HepG2 (cell line): ENCODE data around the gene ZBED1. TPM values are rescaled to one million over a fixed set of nuclear protein-coding genes. Genes with fewer than 3 reads are reported as not detected.

Source experiments
- ATAC-seq: fragments of 200-7000 bp; cut with Tn5 transposase; 3 replicates; pipeline ENCODE4 v1.9.1; 2020; ENCODE audit warnings: mild to moderate bottlenecking, moderate library complexity
- BruUV-seq: library from RNA; stranded (reverse); fragments of 400-500 nt; replicated peaks from 2 replicates; lab custom pipeline; 2021; lab: Mats Ljungman, UMichigan
- CTCF ChIA-PET: fragments of 300-600 bp; formaldehyde crosslinking; extraction: SDS; loops from one replicate; lab custom pipeline; 2021; ENCODE audit warnings: low total read pairs, inconsistent platforms, low intra/inter-chr PET ratio; lab: Yijun Ruan, JAX
- POLR2A ChIA-PET: fragments of 350-600 bp; sonication (Branson Sonifier 250); formaldehyde crosslinking; loops from one replicate; lab custom pipeline; 2020; ENCODE audit warnings: antibody characterized with exemption, inconsistent platforms; lab: Yijun Ruan, JAX
- DNase-seq: peaks from one replicate; pipeline ENCODE4 v3.0.0-alpha.2; 2015; ENCODE audit warnings: low spot score
- FAIRE-seq: peaks from 3 replicates; lab custom pipeline; 2011; peaks lifted over from hg19 to GRCh38; lab: Jason Lieb, UNC
- H2AFZ ChIP-seq: one replicate; pipeline ENCODE4 v1.6.1; 2011; ENCODE audit warnings: low read length, inconsistent platforms
- H3K27ac ChIP-seq: fragments of 300-600 bp; 3 replicates; pipeline ENCODE4 v1.8.0; 2011; ENCODE audit warnings: mixed run types, mild to moderate bottlenecking, mixed read lengths, low read length, inconsistent platforms; ENCODE audit not compliant: insufficient read depth; ENCODE audit errors: extremely low read length
- H3K27me3 ChIP-seq, 2 experiments: fragments of 200-600 bp in 1 of 2; 2 replicates in 1 of 2; 3 replicates in 1 of 2; pipeline versions ENCODE4 v1.6.0 to v1.8.0; 2011; ENCODE audit warnings: low read length in 2 of 2, mild to moderate bottlenecking in 2 of 2, moderate library complexity in 2 of 2, inconsistent platforms in 1 of 2; ENCODE audit not compliant: insufficient read depth in 2 of 2, control insufficient read depth in 1 of 2
- H3K36me3 ChIP-seq, 2 experiments: fragments of 200-600 bp in 1 of 2; replicated peaks in 1 of 2; 2 replicates in 1 of 2; 3 replicates in 1 of 2; pipeline versions ENCODE4 v1.5.1 to v1.8.0; 2011; ENCODE audit warnings: low read length in 2 of 2, inconsistent platforms in 1 of 2; ENCODE audit not compliant: insufficient read depth in 2 of 2, control insufficient read depth in 1 of 2
- H3K4me1 ChIP-seq: 2 replicates; pipeline ENCODE4 v1.5.1; 2012; ENCODE audit warnings: low read length, inconsistent platforms; ENCODE audit not compliant: insufficient read depth
- H3K4me2 ChIP-seq: 2 replicates; pipeline ENCODE4 v1.6.0; 2011; ENCODE audit warnings: low read depth, low read length, inconsistent platforms
- H3K4me3 ChIP-seq, 3 experiments: fragments of 200-600 bp in 1 of 3; sonication (generic), shearing (Covaris generic) in 1 of 3; replicated peaks in 1 of 3; 2 replicates each; pipeline ENCODE4 v1.5.1; 2011 to 2016; ENCODE audit warnings: low read length in 3 of 3, inconsistent platforms in 2 of 3, low read depth in 2 of 3, mild to moderate bottlenecking in 2 of 3, control low read depth in 1 of 3, mixed read lengths in 1 of 3; ENCODE audit not compliant: insufficient read depth in 1 of 3
- H3K79me2 ChIP-seq: one replicate; pipeline ENCODE4 v1.6.1; 2011; ENCODE audit warnings: low read length, inconsistent platforms; ENCODE audit not compliant: insufficient read depth
- H3K9ac ChIP-seq: 2 replicates; pipeline ENCODE4 v1.6.0; 2011; ENCODE audit warnings: mild to moderate bottlenecking, low read depth, low read length, inconsistent platforms; ENCODE audit not compliant: insufficient read depth
- H3K9me3 ChIP-seq: 2 replicates; pipeline ENCODE4 v1.5.1; 2012; ENCODE audit warnings: mild to moderate bottlenecking, low read length
- H4K20me1 ChIP-seq: 2 replicates; pipeline ENCODE4 v1.6.0; 2011; ENCODE audit warnings: inconsistent platforms, mild to moderate bottlenecking, low read length, moderate library complexity; ENCODE audit not compliant: insufficient read depth
- CREM ChIP-seq, 2 experiments: sonication (generic) in 1 of 2; formaldehyde crosslinking in 1 of 2; IDR thresholded peaks; 2 replicates each; pipeline versions ENCODE4 v1.4.0 to v1.6.1; 2016 to 2020; ENCODE audit warnings: antibody characterized with exemption in 1 of 2, mild to moderate bottlenecking in 1 of 2, missing genetic modification reagents in 1 of 2
- EP300 ChIP-seq, 3 experiments: sonication (generic) in 1 of 3; formaldehyde crosslinking in 1 of 3; IDR thresholded peaks; 2 replicates each; pipeline versions ENCODE4 v1.5.1 to v1.6.1; 2011 to 2020; ENCODE audit warnings: low read depth in 2 of 3, low read length in 2 of 3, borderline replicate concordance in 1 of 3, improper control_type of control experiment in 1 of 3, mild to moderate bottlenecking in 1 of 3, missing genetic modification reagents in 1 of 3, moderate library complexity in 1 of 3
- FOXO1 ChIP-seq: sonication (generic); formaldehyde crosslinking; IDR thresholded peaks from 2 replicates; pipeline ENCODE4 v1.4.0; 2020; ENCODE audit warnings: missing genetic modification reagents
- HMG20B ChIP-seq: conservative IDR thresholded peaks from 2 replicates; pipeline ENCODE4 v1.6.1; 2016; ENCODE audit warnings: missing genetic modification reagents, missing compliant biosample characterization
- PAWR ChIP-seq: sonication (generic); formaldehyde crosslinking; IDR thresholded peaks from 2 replicates; pipeline ENCODE4 v1.4.0; 2020; ENCODE audit warnings: missing genetic modification reagents, mild to moderate bottlenecking, borderline replicate concordance
- THRA ChIP-seq: sonication (generic); formaldehyde crosslinking; IDR thresholded peaks from 2 replicates; pipeline ENCODE4 v1.4.0; 2020; ENCODE audit warnings: missing genetic modification reagents, borderline replicate concordance
- ZNF546 ChIP-seq: sonication (generic); formaldehyde crosslinking; conservative IDR thresholded peaks from 2 replicates; pipeline ENCODE4 v1.8.1; 2023; ENCODE audit warnings: mild to moderate bottlenecking, missing genetic modification reagents
- ZNF709 ChIP-seq: sonication (generic); formaldehyde crosslinking; IDR thresholded peaks from 2 replicates; pipeline ENCODE4 v1.5.0; 2020; ENCODE audit warnings: mild to moderate bottlenecking, missing genetic modification reagents
- WGBS: methylation state at CpG from one replicate; pipeline ENCODE4 v1.1.6; 2017; ENCODE audit warnings: low lambda C conversion rate; 5-methylcytosine and 5-hydroxymethylcytosine counted together
- in situ Hi-C: cut with HindIII; loops from 2 replicates; pipeline ENCODE4 v1.10.0; 2017; ENCODE audit warnings: low pct_unique_long_range_greater_than_20kb; ENCODE audit not compliant: extremely low pct_ligation_motif_present
- intact Hi-C: fragments of 100-400 bp; cut with micrococcal nuclease; formaldehyde crosslinking; loops from one replicate; pipeline ENCODE4 v1.10.0; 2022; ENCODE audit not compliant: unreplicated experiment
- polyA plus RNA-seq, 8 experiments: library from polyadenylated mRNA; depleted of rRNA in 3 of 8; stranded (reverse) in 7 of 8; unstranded in 1 of 8; fragments of >200 nt; fragmentation: Illumina TruSeq in 4 of 8; extraction: Trizol in 4 of 8; gene quantifications; 2 replicates each; pipeline versions ENCODE4 v1.2.1 to v1.2.3, GENCODE V29; 2011 to 2016; ENCODE audit warnings: low read depth in 4 of 8, missing spikeins in 1 of 8, mixed read lengths in 1 of 8; ENCODE audit not compliant: insufficient read depth in 1 of 8
- total RNA-seq, 5 experiments: library from RNA; depleted of rRNA; stranded (reverse); fragments of >200 nt; fragmentation: Illumina TruSeq; extraction: Trizol; gene quantifications; 2 replicates each; pipeline ENCODE4 v1.2.3, GENCODE V29; 2016; ENCODE audit warnings: low read depth in 1 of 5
- TF ChIP-seq, protein P1 (sequence below): sonication (generic); formaldehyde crosslinking; IDR thresholded peaks from 2 replicates; pipeline ENCODE4 v1.8.0; 2022; ENCODE audit warnings: mild to moderate bottlenecking, missing genetic modification reagents; ENCODE audit not compliant: insufficient replicate concordance

ZBED1 gene
- total and polyA plus RNA-seq, 2 of the 13 experiments (the other 11 are each of a cell fraction or from before 2014, with no cell fraction given) = 20.0 to 29.8 TPM

DNA sequence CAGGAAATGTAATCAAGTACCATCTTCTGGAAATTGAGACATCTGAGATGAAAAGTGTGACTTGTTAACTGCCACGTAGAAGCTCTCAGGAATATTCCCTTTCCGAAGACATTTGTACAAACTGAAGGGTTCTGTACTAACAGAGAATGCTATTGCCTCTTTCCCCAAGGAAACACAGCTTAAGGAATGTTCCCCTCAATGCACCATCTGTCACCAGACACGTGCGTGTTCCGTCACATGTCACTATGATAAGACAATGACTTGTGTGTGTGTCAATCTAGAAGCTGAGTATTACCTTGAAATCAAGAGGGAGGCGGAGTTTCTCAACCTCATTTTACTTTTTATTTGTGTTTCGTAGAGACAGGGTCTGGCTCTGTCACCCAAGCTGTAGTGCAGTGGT lies 58.1 kb downstream of the ZBED1 start:
- ChIA-PET POLR2A (no interaction called here), CTCF (no interaction called here)
- H3K27me3 ChIP-seq = no peaks in the 10 kb centered on the region; a peak in 1 of 5 replicates
- H3K79me2 ChIP-seq = peaks cover 11% of the 10 kb centered on the region
- WGBS = 93% methylated on average over 7 of the region's 7 CpGs
- peaks cover 0 to 10% of the 10 kb centered on the region in 2 experiments; a peak in 1 of 5 replicates for H3K36me3 ChIP-seq
- peaks cover 4% of the 10 kb centered on the region; the same call in 1 of the 2 replicates for H3K9me3 ChIP-seq
- no peak overlapping the region for H2AFZ ChIP-seq
- H3K4me2 ChIP-seq = no peak overlapping the region
- DNase-seq = no peak
- no peak overlapping the region for H3K27ac ChIP-seq
- TF ChIP-seq THRA (CRISPR knock-in tag) (no peak), HMG20B (no peak), PAWR (CRISPR knock-in tag) (no peak), EP300 (IDR thresholded peaks at IDR 0.05; ENCODE audit: low read depth in 2 of 2, low read length in 2 of 2) (no peak), EP300 (CRISPR knock-in tag; IDR thresholded peaks at IDR 0.05; ENCODE audit: borderline replicate concordance) (no peak), CREM (IDR thresholded peaks at IDR 0.05) (no peak), CREM (CRISPR knock-in tag; IDR thresholded peaks at IDR 0.05) (no peak), ZNF709 (CRISPR knock-in tag) (no peak), FOXO1 (CRISPR knock-in tag) (no peak), ZNF546 (no peak)
- TF ChIP-seq, protein P1, sequence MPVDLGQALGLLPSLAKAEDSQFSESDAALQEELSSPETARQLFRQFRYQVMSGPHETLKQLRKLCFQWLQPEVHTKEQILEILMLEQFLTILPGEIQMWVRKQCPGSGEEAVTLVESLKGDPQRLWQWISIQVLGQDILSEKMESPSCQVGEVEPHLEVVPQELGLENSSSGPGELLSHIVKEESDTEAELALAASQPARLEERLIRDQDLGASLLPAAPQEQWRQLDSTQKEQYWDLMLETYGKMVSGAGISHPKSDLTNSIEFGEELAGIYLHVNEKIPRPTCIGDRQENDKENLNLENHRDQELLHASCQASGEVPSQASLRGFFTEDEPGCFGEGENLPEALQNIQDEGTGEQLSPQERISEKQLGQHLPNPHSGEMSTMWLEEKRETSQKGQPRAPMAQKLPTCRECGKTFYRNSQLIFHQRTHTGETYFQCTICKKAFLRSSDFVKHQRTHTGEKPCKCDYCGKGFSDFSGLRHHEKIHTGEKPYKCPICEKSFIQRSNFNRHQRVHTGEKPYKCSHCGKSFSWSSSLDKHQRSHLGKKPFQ = no peak
- TF ChIP-seq, all 625 proteins: peak for 0
- Histone ChIP-seq H3K9ac (no peak overlapping the region), H3K4me3 (no peak overlapping the region), H4K20me1 (no peaks in the 10 kb centered on the region; the same call in 1 of the 2 replicates), H3K4me1 (no peaks in the 10 kb centered on the region)
- FAIRE-seq (no peak), ATAC-seq (no peak)
- in situ Hi-C loops = no loop called here
- BruUV-seq = no TSS peak
- intact Hi-C loops = no loop called here
